UCSD-AML1 (cell line): ENCODE measurements around the gene CIPC.

Experiments
- DNase-seq: peaks from one replicate; lab custom pipeline; 2025; ENCODE audit not compliant: unreplicated experiment; lab: John Stamatoyannopoulos, UW

CIPC gene

GRCh38 chr14:77145975-77146740, 48.1 kb downstream of the CIPC start:
- DNase-seq = no peak

- no peak for DNase-seq
These were observed 50.6 kb downstream of the CIPC start for GRCh38 chr14:77148510-77149231.

GRCh38 chr14:77151245-77151644, 53.2 kb downstream of the CIPC start:
- no peak for DNase-seq

GRCh38 chr14:77151918-77152588, 54.0 kb downstream of the CIPC start:
- no peak for DNase-seq

- DNase-seq = no peak
These were observed 55.7 kb downstream of the CIPC start for GRCh38 chr14:77153802-77154201.

GRCh38 chr14:77154421-77154820, 56.4 kb downstream of the CIPC start:
- no peak for DNase-seq

GRCh38 chr14:77155083-77155482, 57.0 kb downstream of the CIPC start:
- no peak for DNase-seq

- DNase-seq = no peak
These were observed 59.7 kb downstream of the CIPC start for GRCh38 chr14:77157740-77158139.

GRCh38 chr14:77158175-77158881, 60.3 kb downstream of the CIPC start:
- DNase-seq = no peak

- no peak for DNase-seq
These were observed 60.8 kb downstream of the CIPC start for GRCh38 chr14:77158882-77159255.

- DNase-seq = no peak
These were observed 63.0 kb downstream of the CIPC start for GRCh38 chr14:77161011-77161410.
